Activated gamma-delta T cell treated with anti-CD3 and anti-CD28 coated beads, Interleukin-2, amount 50 U/mL, for 16 hours (primary cell): ENCODE measurements around the gene XPO4.

Experiments
- DNase-seq: peaks from one replicate; pipeline ENCODE4 v3.0.0-alpha.2; 2020; ENCODE audit warnings: low read depth

XPO4 gene

GRCh38 chr13:20728579-20729311 lies 173.8 kb downstream of the XPO4 start:
- DNase-seq: no peak

GRCh38 chr13:20727856-20728255 lies 174.7 kb downstream of the XPO4 start:
- no peak for DNase-seq
